ENCODE measurements around the gene GPR137C. TPM values are rescaled to one million over a fixed set of nuclear protein-coding genes. Genes with fewer than 3 reads are reported as not detected.

The GPR137C gene
- total RNA-seq, 1 donor from 2014 or later = 25.3 TPM

- DNase-seq (ENCODE audit: low spot score in 2 of 2) = no peak
- FAIRE-seq = no peak
Measured at GRCh38 chr14:52660832-52661231, 108.2 kb downstream of the GPR137C start.

GRCh38 chr14:52661314-52661713, 108.7 kb downstream of the GPR137C start:
- FAIRE-seq (no peak), DNase-seq (ENCODE audit: low spot score in 2 of 2) (no peak)

DNA sequence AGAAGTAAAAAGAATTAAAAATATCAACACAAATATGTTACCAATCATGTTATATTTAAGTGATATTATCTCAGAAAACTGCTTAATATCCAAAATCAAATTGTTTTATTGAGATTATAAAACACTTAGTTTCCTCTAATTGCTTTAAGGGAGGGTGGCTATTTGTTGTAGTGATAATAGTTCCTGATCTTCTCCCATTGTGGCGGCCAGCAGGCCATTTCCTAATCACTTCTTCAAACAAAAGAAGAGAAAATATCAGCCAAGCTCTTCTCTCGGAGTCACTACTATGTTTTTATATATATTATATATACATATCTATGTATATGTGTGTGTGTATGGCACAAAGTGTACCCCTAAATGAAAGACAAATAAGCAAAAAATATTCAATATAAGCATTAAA, 111.2 kb downstream of the GPR137C start:
- no peak for DNase-seq (ENCODE audit: low spot score in 2 of 2)
- no peak for FAIRE-seq

GRCh38 chr14:52678591-52678990, 126.0 kb downstream of the GPR137C start:
- DNase-seq (ENCODE audit: low spot score in 2 of 2) (no peak), FAIRE-seq (no peak)

- DNase-seq (ENCODE audit: low spot score in 2 of 2) = no peak
- FAIRE-seq = no peak
Measured at GRCh38 chr14:52683985-52684520, 131.4 kb downstream of the GPR137C start.

GRCh38 chr14:52686176-52686575, 133.5 kb downstream of the GPR137C start:
- no peak for DNase-seq (ENCODE audit: low spot score in 2 of 2)

More at GRCh38 chr14:52686176-52686575, 133.5 kb downstream of the GPR137C start:
- no peak for FAIRE-seq

Other genes with a start within 250 kb of the GPR137C start
- gene PTGER2, start 238.5 kb upstream of the GPR137C start, total RNA-seq = under 0.01 TPM
- gene TXNDC16, start 331 bp upstream of the GPR137C start, total RNA-seq = 77.9 TPM
- gene ERO1A, start 142.7 kb downstream of the GPR137C start, total RNA-seq = 25.7 TPM
- gene PSMC6, start 154.4 kb downstream of the GPR137C start, total RNA-seq = 106 TPM
- gene STYX, start 177.3 kb downstream of the GPR137C start, total RNA-seq = 29.8 TPM
- gene GNPNAT1, start 238.8 kb downstream of the GPR137C start, total RNA-seq = 30.6 TPM